ENCODE results near the gene SLC44A4.
A peak's percentile ranks its signal among the peaks of the same experiment; 100 is the strongest.

SLC44A4 gene

GRCh38 chr6:31900917-31901414 is 22.2 kb upstream of the SLC44A4 start:
- H3K4me3 ChIP-seq (ENCODE audit: low read depth, low read length): peak overlapping the region; percentile 62
- no peak for TF ChIP-seq CTCF (IDR thresholded peaks at IDR 0.05; ENCODE audit: insufficient read depth, low read depth, low read length, missing control alignments)
- no peak for DNase-seq (ENCODE audit: low read depth)

GRCh38 chr6:31899882-31900722 is 21.3 kb upstream of the SLC44A4 start:
- TF ChIP-seq CTCF (IDR thresholded peaks at IDR 0.05; ENCODE audit: insufficient read depth, low read depth, low read length, missing control alignments): no peak
- no peak overlapping the region for H3K4me3 ChIP-seq (ENCODE audit: low read depth, low read length)
- no peak for DNase-seq (ENCODE audit: low read depth)

- DNase-seq (ENCODE audit: low read depth): no peak
- TF ChIP-seq CTCF (IDR thresholded peaks at IDR 0.05; ENCODE audit: insufficient read depth, low read depth, low read length, missing control alignments): no peak
- H3K4me3 ChIP-seq (ENCODE audit: low read depth, low read length): no peak overlapping the region
These were observed 20.4 kb upstream of the SLC44A4 start for GRCh38 chr6:31899215-31899614.

- peak; percentile 0 for TF ChIP-seq CTCF (IDR thresholded peaks at IDR 0.05; ENCODE audit: insufficient read depth, low read depth, low read length, missing control alignments)
- DNase-seq (ENCODE audit: low read depth): peak; percentile 65
- H3K4me3 ChIP-seq (ENCODE audit: low read depth, low read length): peak overlapping the region; percentile 91
These were observed 19.7 kb upstream of the SLC44A4 start for GRCh38 chr6:31898383-31899011.

- no peak for TF ChIP-seq CTCF (IDR thresholded peaks at IDR 0.05; ENCODE audit: insufficient read depth, low read depth, low read length, missing control alignments)
- peak; percentile 89 for DNase-seq (ENCODE audit: low read depth)
- H3K4me3 ChIP-seq (ENCODE audit: low read depth, low read length): peak within 1 kb of the TSS; percentile 91
These were observed 19.0 kb upstream of the SLC44A4 start, which contains the start of gene EHMT2 for GRCh38 chr6:31897612-31898382. Gene EHMT2, minus strand, starts transcription at chr6:31897698. Its CDS starts 21 bp downstream, at chr6:31897677.

- H3K4me3 ChIP-seq (ENCODE audit: low read depth, low read length): peak overlapping the region; percentile 78
- TF ChIP-seq CTCF (IDR thresholded peaks at IDR 0.05; ENCODE audit: insufficient read depth, low read depth, low read length, missing control alignments): no peak
- no peak for DNase-seq (ENCODE audit: low read depth)
These were observed 18.2 kb upstream of the SLC44A4 start for GRCh38 chr6:31896856-31897611.

Data from GM12865 (cell line).